Ishikawa (cell line): Measurements from ENCODE around the gene RNASE1.

Experiments
- CEBPB ChIP-seq: IDR thresholded peaks from 2 replicates; pipeline ENCODE4 v1.6.1; 2012
- CREB1 ChIP-seq: IDR thresholded peaks from 2 replicates; pipeline ENCODE4 v1.6.1; 2012; ENCODE audit warnings: low read depth
- EGR1 ChIP-seq: IDR thresholded peaks from 2 replicates; pipeline ENCODE4 v1.6.1; 2012
- EP300 ChIP-seq: IDR thresholded peaks from 2 replicates; pipeline ENCODE4 v1.6.1; 2012; ENCODE audit warnings: borderline replicate concordance
- FOXM1 ChIP-seq: IDR thresholded peaks from 2 replicates; pipeline ENCODE4 v1.6.1; 2012; ENCODE audit warnings: low read depth, borderline replicate concordance
- NFIC ChIP-seq: IDR thresholded peaks from 2 replicates; pipeline ENCODE4 v1.6.1; 2012
- RAD21 ChIP-seq: IDR thresholded peaks from 2 replicates; pipeline ENCODE4 v1.6.1; 2012; ENCODE audit warnings: low read depth
- TAF1 ChIP-seq: IDR thresholded peaks from 2 replicates; pipeline ENCODE4 v1.6.1; 2012; ENCODE audit warnings: low read depth, mild to moderate bottlenecking
- TEAD4 ChIP-seq: IDR thresholded peaks from 2 replicates; pipeline ENCODE4 v1.6.1; 2012
- USF1 ChIP-seq: IDR thresholded peaks from 2 replicates; pipeline ENCODE4 v1.6.1; 2012
- YY1 ChIP-seq: IDR thresholded peaks from 2 replicates; pipeline ENCODE4 v1.6.1; 2012; ENCODE audit warnings: low read depth
- ZBTB7A ChIP-seq: IDR thresholded peaks from 2 replicates; pipeline ENCODE4 v1.6.1; 2012; ENCODE audit warnings: low read depth

- TF ChIP-seq RAD21 (no peak), NFIC (no peak), FOXM1 (no peak), EP300 (no peak), ZBTB7A (no peak), TEAD4 (no peak), USF1 (no peak), CREB1 (no peak), TAF1 (no peak), CEBPB (no peak), EGR1 (no peak), YY1 (no peak)
Measured at GRCh38 chr14:20791187-20791586, 11.5 kb downstream of the RNASE1 start.
